Endodermal cell (in vitro differentiated cells): ENCODE measurements around the gene PGAM5. TPM values are rescaled to one million over a fixed set of nuclear protein-coding genes. Genes with fewer than 3 reads are reported as not detected.

ENCODE experiments used
- DNase-seq: peaks from one replicate; pipeline ENCODE4 v3.0.0-alpha.2; 2017
- H3K27ac ChIP-seq: 2 replicates; pipeline ENCODE4 v1.5.1; 2013; ENCODE audit warnings: mild to moderate bottlenecking, low read depth, low read length, moderate library complexity
- H3K27me3 ChIP-seq: 2 replicates; pipeline ENCODE4 v1.6.1; 2013; ENCODE audit warnings: mild to moderate bottlenecking, low read length, moderate library complexity; ENCODE audit not compliant: insufficient read depth, control insufficient read depth, poor library complexity, severe bottlenecking
- H3K36me3 ChIP-seq: 2 replicates; pipeline ENCODE4 v1.7.0; 2013; ENCODE audit warnings: mild to moderate bottlenecking, low read length, moderate library complexity; ENCODE audit not compliant: control insufficient read depth, insufficient read depth
- H3K4me1 ChIP-seq: one replicate; pipeline ENCODE4 v1.7.0; 2013; ENCODE audit warnings: low read length; ENCODE audit not compliant: control insufficient read depth, insufficient read depth
- H3K4me3 ChIP-seq: 2 replicates; pipeline ENCODE4 v1.5.1; 2013; ENCODE audit warnings: mild to moderate bottlenecking, low read length, moderate library complexity
- H3K9ac ChIP-seq: 2 replicates; pipeline ENCODE4 v1.6.1; 2013; ENCODE audit warnings: mild to moderate bottlenecking, low read length, moderate library complexity; ENCODE audit not compliant: poor library complexity, severe bottlenecking; ENCODE audit errors: extremely low read depth
- H3K9me3 ChIP-seq: 2 replicates; pipeline ENCODE4 v1.6.1; 2013; ENCODE audit warnings: mild to moderate bottlenecking, low read length, moderate library complexity; ENCODE audit not compliant: control insufficient read depth
- H3K27ac Mint-ChIP-seq: 2 replicates; pipeline ENCODE4 v1.8.0; 2020; ENCODE audit warnings: mixed read lengths
- H3K27me3 Mint-ChIP-seq: 2 replicates; pipeline ENCODE4 v1.8.0; 2021; ENCODE audit warnings: mild to moderate bottlenecking, mixed read lengths; ENCODE audit not compliant: insufficient read depth
- H3K36me3 Mint-ChIP-seq: 2 replicates; pipeline ENCODE4 v1.8.0; 2020; ENCODE audit warnings: low read depth, mixed read lengths
- H3K4me1 Mint-ChIP-seq: 2 replicates; pipeline ENCODE4 v1.8.0; 2020; ENCODE audit warnings: mixed read lengths
- H3K4me3 Mint-ChIP-seq: 2 replicates; pipeline ENCODE4 v1.8.0; 2020; ENCODE audit warnings: mild to moderate bottlenecking, moderate library complexity, mixed read lengths
- H3K9me3 Mint-ChIP-seq: 2 replicates; pipeline ENCODE4 v1.8.0; 2020; ENCODE audit warnings: mild to moderate bottlenecking, mixed read lengths
- WGBS, 2 experiments: methylation state at CpG; one replicate each; pipeline versions ENCODE4 v1.1.5 to v1.1.7; 2013; ENCODE audit warnings: missing lambda C conversion rate in 2 of 2, mixed read lengths in 1 of 2; ENCODE audit not compliant: insufficient coverage in 1 of 2, insufficient read length in 1 of 2; 5-methylcytosine and 5-hydroxymethylcytosine counted together
- total RNA-seq, 2 donors: library from RNA; stranded (reverse); fragmentation: NEBNext Ultra II Directional in 1 of 2; extraction: Animal tissue kit (Norgen Biotek cat#: 25700) in 1 of 2; gene quantifications; 2 replicates in 1 of 2; 3 replicates in 1 of 2; pipeline ENCODE4 v1.2.1, GENCODE V29; 2021
- TF ChIP-seq, protein P1 (sequence below): fragments of 200-600 bp; sonication (generic); conservative IDR thresholded peaks from 2 replicates; pipeline ENCODE4 v1.5.0; 2021; ENCODE audit warnings: antibody characterized with exemption, mild to moderate bottlenecking

Gene PGAM5
- total RNA-seq, 2 donors from 2014 or later = 60.2 to 64.3 TPM

GRCh38 chr12:132729541-132730320 is 19.1 kb downstream of the PGAM5 start:
- no peaks in the 10 kb centered on the region for H3K27me3 Mint-ChIP-seq
- peak; percentile 49 for DNase-seq
- Histone ChIP-seq H3K36me3 (peaks cover 87% of the 10 kb centered on the region), H3K4me3 (no peak overlapping the region), H3K27me3 (no peaks in the 10 kb centered on the region), H3K27ac (no peak overlapping the region), H3K9me3 (peaks cover 4% of the 10 kb centered on the region), H3K4me1 (no peaks in the 10 kb centered on the region), H3K9ac (no peak overlapping the region)
- 94 to 96% methylated on average over 23 to 24 of the region's 24 CpGs for WGBS, 2 experiments
- peaks cover 88% of the 10 kb centered on the region for H3K36me3 Mint-ChIP-seq
- no peak overlapping the region for H3K27ac Mint-ChIP-seq
- H3K4me3 Mint-ChIP-seq = no peak overlapping the region
- peaks cover 16% of the 10 kb centered on the region for H3K9me3 Mint-ChIP-seq
- no peaks in the 10 kb centered on the region for H3K4me1 Mint-ChIP-seq
- TF ChIP-seq, protein P1, sequence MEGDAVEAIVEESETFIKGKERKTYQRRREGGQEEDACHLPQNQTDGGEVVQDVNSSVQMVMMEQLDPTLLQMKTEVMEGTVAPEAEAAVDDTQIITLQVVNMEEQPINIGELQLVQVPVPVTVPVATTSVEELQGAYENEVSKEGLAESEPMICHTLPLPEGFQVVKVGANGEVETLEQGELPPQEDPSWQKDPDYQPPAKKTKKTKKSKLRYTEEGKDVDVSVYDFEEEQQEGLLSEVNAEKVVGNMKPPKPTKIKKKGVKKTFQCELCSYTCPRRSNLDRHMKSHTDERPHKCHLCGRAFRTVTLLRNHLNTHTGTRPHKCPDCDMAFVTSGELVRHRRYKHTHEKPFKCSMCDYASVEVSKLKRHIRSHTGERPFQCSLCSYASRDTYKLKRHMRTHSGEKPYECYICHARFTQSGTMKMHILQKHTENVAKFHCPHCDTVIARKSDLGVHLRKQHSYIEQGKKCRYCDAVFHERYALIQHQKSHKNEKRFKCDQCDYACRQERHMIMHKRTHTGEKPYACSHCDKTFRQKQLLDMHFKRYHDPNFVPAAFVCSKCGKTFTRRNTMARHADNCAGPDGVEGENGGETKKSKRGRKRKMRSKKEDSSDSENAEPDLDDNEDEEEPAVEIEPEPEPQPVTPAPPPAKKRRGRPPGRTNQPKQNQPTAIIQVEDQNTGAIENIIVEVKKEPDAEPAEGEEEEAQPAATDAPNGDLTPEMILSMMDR = no peak

- H3K27me3 Mint-ChIP-seq = no peaks in the 10 kb centered on the region
- H3K4me1 Mint-ChIP-seq = no peaks in the 10 kb centered on the region
- H3K27me3 ChIP-seq = no peaks in the 10 kb centered on the region
- no peak overlapping the region for H3K27ac ChIP-seq
- H3K4me3 Mint-ChIP-seq = no peak overlapping the region
- peaks cover 89% of the 10 kb centered on the region for H3K36me3 Mint-ChIP-seq
- H3K36me3 ChIP-seq = peaks cover 87% of the 10 kb centered on the region
- H3K27ac Mint-ChIP-seq = no peak overlapping the region
- no peaks in the 10 kb centered on the region for H3K4me1 ChIP-seq
- no peak overlapping the region for H3K9ac ChIP-seq
- no peak overlapping the region for H3K4me3 ChIP-seq
- TF ChIP-seq, protein P1 = no peak
- DNase-seq = peak; percentile 41
- peaks cover 16% of the 10 kb centered on the region for H3K9me3 Mint-ChIP-seq
- H3K9me3 ChIP-seq = peaks cover 4% of the 10 kb centered on the region
- WGBS, 2 experiments = 94 to 95% methylated on average over 7 to 11 of the region's 11 CpGs
These were observed 19.7 kb downstream of the PGAM5 start for GRCh38 chr12:132730353-132730752.

GRCh38 chr12:132731574-132731973 is 20.9 kb downstream of the PGAM5 start:
- 90 to 97% methylated on average over 15 to 17 of the region's 17 CpGs for WGBS, 2 experiments

More at GRCh38 chr12:132731574-132731973, 20.9 kb downstream of the PGAM5 start:
- no peak overlapping the region for H3K27ac Mint-ChIP-seq
- Histone ChIP-seq H3K36me3 (peaks cover 85% of the 10 kb centered on the region), H3K9ac (no peak overlapping the region), H3K9me3 (peaks cover 4% of the 10 kb centered on the region), H3K27me3 (no peaks in the 10 kb centered on the region), H3K27ac (no peak overlapping the region), H3K4me1 (no peaks in the 10 kb centered on the region), H3K4me3 (no peak overlapping the region)
- H3K9me3 Mint-ChIP-seq = peaks cover 16% of the 10 kb centered on the region
- DNase-seq = no peak
- peaks cover 87% of the 10 kb centered on the region for H3K36me3 Mint-ChIP-seq
- H3K4me3 Mint-ChIP-seq = no peak overlapping the region
- H3K27me3 Mint-ChIP-seq = no peaks in the 10 kb centered on the region
- no peaks in the 10 kb centered on the region for H3K4me1 Mint-ChIP-seq
- TF ChIP-seq, protein P1 = no peak
